A673 (cell line): ENCODE data around the gene USP40. TPM values are rescaled to one million over a fixed set of nuclear protein-coding genes. Genes with fewer than 3 reads are reported as not detected.

Experiments used
- BruUV-seq: library from RNA; stranded (reverse); fragments of 400-500 nt; replicated peaks from 2 replicates; lab custom pipeline; 2021; lab: Mats Ljungman, UMichigan
- CTCF ChIA-PET: fragments of 300-600 bp; sonication (Branson Sonifier 250); formaldehyde crosslinking; loops from one replicate; lab custom pipeline; 2022; ENCODE audit warnings: antibody characterized with exemption; lab: Charles Lee
- POLR2A ChIA-PET: fragments of 300-600 bp; sonication (Branson Sonifier 250); formaldehyde crosslinking; loops from one replicate; lab custom pipeline; 2022; ENCODE audit warnings: antibody characterized with exemption; ENCODE audit not compliant: low non-redundant PET; lab: Charles Lee
- DNase-seq: peaks from one replicate; pipeline ENCODE4 v3.0.0-alpha.2; 2015; ENCODE audit warnings: low spot score
- H3K27ac ChIP-seq: fragments of 200-600 bp; sonication (generic); 2 replicates; pipeline ENCODE4 v1.5.1; 2016; ENCODE audit warnings: mixed run types, low read depth, mild to moderate bottlenecking, mixed read lengths, antibody characterized with exemption, low read length; ENCODE audit not compliant: poor library complexity, severe bottlenecking
- H3K27me3 ChIP-seq: fragments of 200-600 bp; sonication (generic); replicated peaks from 2 replicates; pipeline ENCODE4 v1.6.1; 2017; ENCODE audit warnings: mixed run types, low read depth, mild to moderate bottlenecking, mixed read lengths, antibody characterized with exemption, low read length; ENCODE audit not compliant: insufficient read depth, poor library complexity
- H3K36me3 ChIP-seq: fragments of 200-600 bp; sonication (generic); 2 replicates; pipeline ENCODE4 v1.6.1; 2016; ENCODE audit warnings: mixed run types, mild to moderate bottlenecking, mixed read lengths, antibody characterized with exemption, low read length; ENCODE audit not compliant: insufficient read depth, poor library complexity, severe bottlenecking
- H3K4me1 ChIP-seq: fragments of 200-600 bp; sonication (generic); 2 replicates; pipeline ENCODE4 v1.6.1; 2017; ENCODE audit warnings: mixed run types, mild to moderate bottlenecking, mixed read lengths, antibody characterized with exemption, low read length; ENCODE audit not compliant: insufficient read depth, poor library complexity, severe bottlenecking
- H3K4me3 ChIP-seq: fragments of 200-600 bp; sonication (generic); 2 replicates; pipeline ENCODE4 v1.5.1; 2016; ENCODE audit warnings: low read depth, mixed run types, mild to moderate bottlenecking, mixed read lengths, low read length; ENCODE audit not compliant: poor library complexity, severe bottlenecking
- H3K9me3 ChIP-seq: fragments of 200-600 bp; sonication (generic); 2 replicates; pipeline ENCODE4 v1.6.1; 2016; ENCODE audit warnings: mixed run types, low read depth, mild to moderate bottlenecking, mixed read lengths, antibody characterized with exemption, low read length; ENCODE audit not compliant: poor library complexity, severe bottlenecking
- EZH2 ChIP-seq: fragments of 200-600 bp; sonication (generic); IDR thresholded peaks from 2 replicates; pipeline ENCODE4 v1.6.1; 2017; ENCODE audit warnings: borderline replicate concordance, low read depth, mild to moderate bottlenecking, mixed read lengths, antibody characterized with exemption, low read length; ENCODE audit not compliant: poor library complexity, severe bottlenecking
- intact Hi-C: fragments of 100-400 bp; cut with micrococcal nuclease; formaldehyde crosslinking; loops from one replicate; pipeline ENCODE4 v1.10.0; 2022; ENCODE audit not compliant: unreplicated experiment
- total RNA-seq: library from RNA; stranded (reverse); gene quantifications from 2 replicates; pipeline ENCODE4 v1.2.3, GENCODE V29; 2021
- TF ChIP-seq, protein P1 (sequence below): fragments of 300-800, 200-600 bp; sonication (generic); conservative IDR thresholded peaks from 2 replicates; pipeline ENCODE4 v1.5.1; 2017; ENCODE audit warnings: low read depth, mild to moderate bottlenecking, antibody characterized with exemption, low read length, moderate library complexity, mixed read lengths

USP40 gene
- total RNA-seq, 1 experiment from 2014 or later, result 29.6 TPM

DNA sequence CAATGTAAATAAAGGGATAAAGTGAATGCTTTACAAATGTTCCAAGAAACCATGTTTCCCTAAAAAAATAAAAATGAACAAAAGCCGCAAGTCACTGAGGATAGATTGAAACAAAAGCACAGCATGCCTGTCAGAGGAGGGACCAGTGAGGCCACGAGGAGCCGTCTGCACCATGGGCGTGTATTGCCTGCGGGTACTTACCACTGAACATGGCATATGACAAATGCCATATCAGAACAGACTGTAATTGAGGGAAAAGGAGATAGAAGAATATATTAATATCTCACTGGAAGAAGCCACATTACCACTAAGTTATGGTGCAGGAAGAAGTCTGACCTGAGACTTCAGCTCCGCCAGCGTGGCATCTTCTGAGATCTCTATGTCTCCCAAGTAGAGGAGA is 75.8 kb downstream of the USP40 start:
- TF ChIP-seq, protein P1, sequence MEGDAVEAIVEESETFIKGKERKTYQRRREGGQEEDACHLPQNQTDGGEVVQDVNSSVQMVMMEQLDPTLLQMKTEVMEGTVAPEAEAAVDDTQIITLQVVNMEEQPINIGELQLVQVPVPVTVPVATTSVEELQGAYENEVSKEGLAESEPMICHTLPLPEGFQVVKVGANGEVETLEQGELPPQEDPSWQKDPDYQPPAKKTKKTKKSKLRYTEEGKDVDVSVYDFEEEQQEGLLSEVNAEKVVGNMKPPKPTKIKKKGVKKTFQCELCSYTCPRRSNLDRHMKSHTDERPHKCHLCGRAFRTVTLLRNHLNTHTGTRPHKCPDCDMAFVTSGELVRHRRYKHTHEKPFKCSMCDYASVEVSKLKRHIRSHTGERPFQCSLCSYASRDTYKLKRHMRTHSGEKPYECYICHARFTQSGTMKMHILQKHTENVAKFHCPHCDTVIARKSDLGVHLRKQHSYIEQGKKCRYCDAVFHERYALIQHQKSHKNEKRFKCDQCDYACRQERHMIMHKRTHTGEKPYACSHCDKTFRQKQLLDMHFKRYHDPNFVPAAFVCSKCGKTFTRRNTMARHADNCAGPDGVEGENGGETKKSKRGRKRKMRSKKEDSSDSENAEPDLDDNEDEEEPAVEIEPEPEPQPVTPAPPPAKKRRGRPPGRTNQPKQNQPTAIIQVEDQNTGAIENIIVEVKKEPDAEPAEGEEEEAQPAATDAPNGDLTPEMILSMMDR, result no peak
- no peak for TF ChIP-seq EZH2
- Histone ChIP-seq H3K36me3 (no peaks in the 10 kb centered on the region), H3K4me1 (no peaks in the 10 kb centered on the region), H3K9me3 (no peaks in the 10 kb centered on the region), H3K27ac (no peak overlapping the region), H3K27me3 (no peaks in the 10 kb centered on the region), H3K4me3 (no peak overlapping the region)
- intact Hi-C loops, result no loop called here
- CTCF ChIA-PET, result no interaction called here
- POLR2A ChIA-PET, result no interaction called here
- no peak for DNase-seq
- BruUV-seq, result no TSS peak

DNA sequence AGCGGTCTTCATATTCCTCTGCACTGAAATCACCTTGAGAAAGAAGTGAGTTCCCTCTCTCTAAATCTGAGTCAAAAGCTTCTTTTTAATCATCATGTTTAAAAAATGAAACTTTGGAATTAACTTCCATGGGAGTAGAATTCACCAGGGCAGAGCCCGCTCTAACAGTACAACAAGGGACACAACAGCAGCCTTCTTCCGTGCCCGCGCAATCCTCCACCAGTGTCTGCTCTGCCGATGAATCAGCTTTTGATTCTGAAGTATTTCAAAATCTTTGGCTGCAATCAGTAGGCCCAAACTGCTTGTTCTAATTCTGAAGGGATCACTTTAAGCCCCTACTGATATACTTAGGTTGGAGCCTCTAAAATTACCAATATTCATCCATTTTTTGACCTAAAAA is 76.9 kb downstream of the USP40 start:
- Histone ChIP-seq H3K27me3 (no peaks in the 10 kb centered on the region), H3K4me3 (no peak overlapping the region), H3K9me3 (no peaks in the 10 kb centered on the region), H3K4me1 (no peaks in the 10 kb centered on the region), H3K27ac (no peak overlapping the region), H3K36me3 (peaks cover 3% of the 10 kb centered on the region)
- ChIA-PET POLR2A (no interaction called here), CTCF (no interaction called here)
- intact Hi-C loops, result no loop called here
- no TSS peak for BruUV-seq
- no peak for TF ChIP-seq EZH2
- TF ChIP-seq, protein P1, result no peak
- DNase-seq, result no peak

DNA sequence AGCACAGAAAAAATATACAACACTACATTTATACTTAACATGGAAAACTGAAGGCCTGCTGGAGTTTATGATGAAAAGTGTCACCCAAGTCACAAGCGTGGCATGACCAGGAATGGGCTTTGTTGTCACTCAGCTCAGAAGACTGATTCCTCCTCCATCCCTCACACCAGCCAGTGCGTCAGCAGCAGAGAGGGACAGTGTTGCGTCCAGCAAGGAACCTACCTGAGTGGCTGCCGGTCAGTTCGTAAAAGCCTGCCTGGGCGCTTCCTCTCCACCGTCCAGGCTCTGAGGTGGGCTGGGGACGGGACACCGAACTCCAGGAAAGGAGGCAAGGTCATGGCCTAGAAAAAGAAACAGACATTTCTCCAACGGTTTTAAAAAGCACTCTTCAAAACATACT is 77.4 kb downstream of the USP40 start:
- Histone ChIP-seq H3K36me3 (peaks cover 4% of the 10 kb centered on the region), H3K9me3 (no peaks in the 10 kb centered on the region), H3K4me3 (no peak overlapping the region), H3K27ac (no peak overlapping the region), H3K27me3 (no peaks in the 10 kb centered on the region), H3K4me1 (no peaks in the 10 kb centered on the region)
- ChIA-PET POLR2A (no interaction called here), CTCF (no interaction called here)
- BruUV-seq, result no TSS peak
- intact Hi-C loops, result no loop called here
- no peak for DNase-seq
- TF ChIP-seq, protein P1, result no peak
- no peak for TF ChIP-seq EZH2
